ENCODE results near the gene FOXF1. TPM values are rescaled to one million over a fixed set of nuclear protein-coding genes. Genes with fewer than 3 reads are reported as not detected.

Gene FOXF1
- polyA plus RNA-seq, 10 donors: 0.04 to 0.13 (median 0.07) TPM; not detected in 6

DNA sequence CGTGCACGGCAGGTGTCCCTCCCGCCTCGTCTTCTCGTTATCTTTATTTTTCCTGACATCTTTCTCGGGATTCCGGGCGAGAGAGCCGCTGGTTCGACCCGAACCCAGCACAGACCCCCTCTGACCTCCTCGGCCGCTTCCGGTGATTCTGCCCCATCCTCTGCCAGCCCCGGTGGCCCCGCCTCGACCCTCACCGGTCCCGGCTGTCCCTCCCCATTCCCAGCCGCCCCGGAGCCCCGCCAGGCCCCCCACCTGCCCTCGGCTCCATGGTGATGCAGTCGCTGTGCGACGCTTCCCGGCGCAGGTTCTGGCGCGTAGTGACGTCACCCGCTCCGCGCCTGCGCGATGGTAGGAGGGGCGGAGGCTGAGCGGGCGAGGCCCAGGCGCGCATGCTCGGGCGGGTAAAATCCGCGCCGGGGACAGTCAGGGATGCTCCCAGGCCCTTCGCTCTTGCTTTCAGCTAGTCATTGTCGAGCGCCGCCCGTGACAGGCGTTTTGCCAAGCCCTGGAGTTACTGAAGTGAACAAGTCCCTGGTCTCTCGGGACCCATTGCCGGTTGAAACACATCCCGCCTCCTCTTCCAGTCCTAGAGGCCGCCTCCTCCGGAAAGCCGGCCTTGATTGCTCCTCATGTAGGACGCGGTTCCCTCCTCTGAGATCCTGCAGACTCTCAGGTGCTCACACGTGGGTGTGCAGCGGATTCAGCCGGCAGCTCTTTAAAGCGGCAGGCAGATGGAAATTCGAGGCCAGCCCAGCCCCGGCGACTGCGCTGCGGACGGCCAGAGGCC is 44.8 kb downstream of the FOXF1 start, which contains the start of gene MTHFSD:
MTHFSD (minus strand) TSS at position 319 of the 787 bp plus-strand sequence; CDS start at position 268, 51 bp downstream.
- DNase-seq: peak; percentile 94 to 98 (median 98)

DNA sequence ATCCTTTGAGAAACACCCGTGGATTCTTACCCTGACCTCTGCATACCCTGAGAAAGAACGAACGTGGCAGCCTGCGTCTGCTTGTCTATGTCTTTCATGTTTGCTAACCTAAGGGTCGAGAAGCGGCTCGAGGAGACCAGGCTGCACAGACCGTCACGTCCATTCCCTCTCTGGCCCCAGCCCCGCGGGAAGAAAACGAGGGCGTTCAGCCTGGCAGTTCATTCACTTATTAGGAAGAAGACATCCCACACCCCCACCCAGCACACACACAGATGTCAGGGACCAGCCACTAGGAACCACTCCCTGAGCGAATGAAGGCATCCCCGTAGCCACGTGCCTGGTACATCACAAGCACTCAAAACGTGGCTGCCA is 45.4 kb downstream of the FOXF1 start:
- DNase-seq: peak in 1 of 3 donors; percentile 22

DNA sequence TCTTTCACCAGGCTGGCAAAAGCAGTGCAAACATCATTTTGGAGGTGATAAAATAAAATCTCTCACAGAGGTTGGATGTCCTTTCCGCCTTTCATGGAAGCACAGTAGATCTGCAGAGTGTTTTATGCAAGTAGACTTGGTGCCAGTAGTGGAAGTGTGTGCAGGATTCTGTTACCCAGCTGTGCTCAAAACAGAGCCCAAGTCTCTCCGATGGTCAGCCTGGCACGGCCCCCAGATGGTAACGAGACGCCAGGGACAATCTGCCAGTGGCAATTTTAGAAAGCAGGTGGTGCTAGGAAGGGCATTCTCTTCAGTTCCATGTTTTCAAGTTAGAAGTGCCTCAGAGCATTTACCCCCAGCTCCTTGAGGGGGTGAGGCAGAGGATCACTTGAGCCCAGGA is 46.2 kb downstream of the FOXF1 start:
- DNase-seq: peak in 1 of 3 donors; percentile 17

DNA sequence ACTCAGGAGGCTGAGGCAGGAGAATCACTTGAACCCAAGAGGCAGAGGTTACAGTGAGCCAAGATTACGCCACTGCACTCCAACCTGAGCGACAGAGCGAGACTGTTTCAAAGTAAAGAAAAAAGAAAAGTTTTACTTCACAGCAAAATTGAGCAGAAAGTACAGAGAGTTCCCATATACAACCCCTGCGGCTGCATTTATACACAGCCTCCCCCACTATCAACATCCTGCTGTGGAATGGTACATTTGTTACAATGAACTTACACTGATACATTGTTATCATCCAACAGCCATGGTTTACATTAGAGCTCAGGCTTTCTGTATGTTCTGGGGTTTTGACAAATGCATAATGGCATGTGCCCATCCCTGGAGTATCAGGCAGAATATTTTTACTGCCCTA is 47.3 kb downstream of the FOXF1 start:
- DNase-seq: no peak

DNA sequence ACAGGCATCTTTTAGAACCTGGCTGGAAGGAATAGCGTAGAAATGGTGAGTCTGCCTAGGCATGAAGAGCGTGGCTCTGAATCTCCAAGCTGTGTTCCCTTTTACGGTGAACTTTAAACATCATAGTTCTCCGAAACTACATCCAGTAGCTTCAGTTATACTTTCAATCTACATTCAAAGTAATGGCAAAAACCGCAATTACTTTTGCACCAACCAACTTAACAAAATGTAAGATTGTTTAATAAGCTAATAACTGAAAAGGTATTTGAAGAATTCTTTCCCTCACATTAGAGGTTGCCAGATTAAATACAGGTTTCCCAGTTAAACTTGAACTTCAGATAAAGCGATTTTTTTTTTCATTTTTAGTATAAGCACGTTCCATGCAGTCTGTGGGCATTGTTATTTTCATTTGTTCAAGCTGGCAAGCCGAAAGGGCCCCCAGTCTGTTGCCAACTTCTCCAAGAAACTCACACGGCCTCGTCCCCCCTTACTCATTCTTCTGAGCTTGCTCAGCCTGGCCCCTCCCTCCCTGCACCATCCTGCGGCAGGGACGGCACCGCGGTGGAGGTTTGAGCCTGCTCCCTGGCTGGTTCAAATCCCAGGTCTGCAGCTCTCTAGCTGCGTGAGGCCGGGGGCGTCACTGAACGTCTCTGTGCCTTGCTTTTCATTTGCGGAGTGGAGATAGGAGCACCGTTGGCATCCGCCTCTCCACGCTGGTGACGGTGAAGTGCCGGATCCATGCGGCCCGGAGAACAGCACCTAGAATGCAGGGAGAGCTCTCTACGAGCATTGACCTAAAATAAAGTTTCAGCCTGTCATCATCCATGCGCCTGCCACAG is 48.2 kb downstream of the FOXF1 start:
- DNase-seq: no peak

DNA sequence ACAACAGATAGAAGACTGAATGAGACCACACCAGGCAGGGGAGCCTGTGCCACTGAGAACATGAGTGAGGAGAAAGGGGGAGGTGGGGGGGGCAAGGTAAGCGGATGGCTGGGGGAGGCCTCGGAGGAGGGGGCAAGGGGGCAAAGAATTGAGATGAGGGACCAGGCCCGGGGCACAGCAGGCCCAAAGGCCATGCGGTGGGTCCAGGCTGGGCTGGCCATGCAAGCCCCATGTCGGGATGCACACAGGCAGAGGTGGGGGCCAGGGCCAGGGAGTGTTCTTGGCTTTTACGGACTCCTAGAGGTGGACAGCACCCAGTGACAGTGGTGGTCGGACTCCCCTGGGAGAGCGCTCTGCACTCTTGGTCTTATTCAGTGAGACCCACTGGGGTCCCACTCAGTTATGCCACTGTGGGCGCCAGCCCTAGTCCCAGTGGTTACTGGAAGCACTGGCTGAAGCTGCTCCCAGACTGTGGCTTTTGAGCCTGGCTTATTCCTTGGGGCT is 49.5 kb downstream of the FOXF1 start:
- DNase-seq: no peak

DNA sequence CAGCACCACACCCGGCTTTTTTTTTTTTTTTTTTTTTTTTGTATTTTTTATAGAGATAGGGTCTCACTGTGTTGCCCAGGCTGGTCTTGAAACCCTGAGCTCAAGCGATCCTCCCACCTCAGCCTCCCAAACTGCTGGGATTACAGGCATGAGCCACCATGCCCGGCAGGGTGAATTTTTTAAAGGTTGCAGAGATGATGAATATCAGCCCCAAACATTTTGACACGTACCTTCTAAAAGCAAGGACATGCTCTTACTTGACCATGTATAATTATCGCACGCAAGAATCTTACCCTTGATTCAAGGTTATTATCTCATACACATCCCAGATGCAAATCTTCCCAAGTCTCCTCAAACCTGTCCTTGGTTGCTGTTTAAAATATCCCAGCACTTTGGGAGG is 52.0 kb downstream of the FOXF1 start:
- DNase-seq: no peak

DNA sequence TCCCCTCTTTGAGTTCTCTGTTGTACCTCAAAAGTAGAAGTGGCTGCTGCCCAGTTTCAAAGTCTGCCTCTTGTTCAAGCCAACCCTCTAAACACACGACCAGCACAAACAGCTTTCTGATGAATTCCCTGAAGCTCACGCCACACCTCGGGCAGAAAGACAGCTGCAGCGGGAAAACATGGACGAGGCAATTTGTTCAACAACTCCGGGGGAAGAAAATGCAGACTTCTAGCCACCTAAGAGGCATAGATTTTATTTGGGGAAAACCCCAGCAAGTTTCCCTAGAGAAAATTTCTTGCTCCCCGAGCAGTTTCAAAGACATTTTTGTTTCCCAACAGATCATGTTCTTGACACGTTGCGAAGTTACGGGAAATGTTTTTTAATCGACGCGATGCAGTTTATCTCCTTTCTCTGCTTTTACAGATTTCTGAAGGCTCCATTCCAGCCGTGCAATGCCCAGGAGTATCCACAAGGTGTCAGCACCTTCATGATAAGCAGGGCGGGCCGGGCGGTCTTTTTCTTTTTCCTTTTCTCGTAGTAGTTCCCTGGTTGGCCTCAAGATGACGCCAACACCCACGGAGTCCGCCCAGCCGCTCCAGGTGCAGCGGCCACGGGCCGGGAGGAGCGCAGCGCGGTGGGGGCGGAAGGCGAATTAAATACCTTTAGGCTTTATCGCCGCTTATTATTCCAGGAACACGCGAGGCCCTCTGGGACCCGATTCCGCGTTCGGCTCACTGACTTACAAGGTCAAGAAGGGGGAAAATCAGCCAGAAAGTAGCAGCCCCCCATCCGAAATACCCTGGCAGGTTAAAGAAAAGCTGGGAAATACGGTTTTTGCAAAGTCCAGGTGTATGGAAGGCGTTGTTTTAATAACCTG is 53.4 kb downstream of the FOXF1 start:
- DNase-seq: peak; percentile 86 to 93 (median 91)

Other genes with a start within 250 kb of the FOXF1 start
- gene MTHFSD, start 44.7 kb downstream of the FOXF1 start, polyA plus RNA-seq (ENCODE audit: insufficient read length in 10 of 10): 10 to 100 TPM; 10.4 to 15.1 (median 12.5) TPM
- 1 to 10 TPM in 3 of 10 donors, under 1 TPM in 7; 0.63 to 1.4 (median 0.91) TPM for gene FOXC2, start 56.3 kb downstream of the FOXF1 start, polyA plus RNA-seq (ENCODE audit: insufficient read length in 10 of 10)
- gene FOXL1, start 68.0 kb downstream of the FOXF1 start, polyA plus RNA-seq (ENCODE audit: insufficient read length in 10 of 10): under 1 TPM; 0.18 to 0.63 (median 0.33) TPM

Data from muscle of back (tissue), 11 donors.